ENCODE data around the gene NOTUM. TPM values are rescaled to one million over a fixed set of nuclear protein-coding genes. Genes with fewer than 3 reads are reported as not detected.

NOTUM gene
- total and polyA plus RNA-seq, 9 of the 15 experiments (the other 6 are each of a cell fraction or from before 2014, with no cell fraction given): 0.03 to 14.0 (median 4.1) TPM

GRCh38 chr17:81911277-81911961, 49.6 kb downstream of the NOTUM start, which contains the start of gene PCYT2 (continued):
- TF ChIP-seq DMBX1 (CRISPR knock-in tag; IDR thresholded peaks at IDR 0.05; ENCODE audit: borderline replicate concordance) (no peak), ZNF41 (CRISPR knock-in tag; conservative IDR thresholded peaks at IDR 0.05) (no peak), NR3C1 (CRISPR knock-in tag; IDR thresholded peaks at IDR 0.05) (no peak), ARID3A (IDR thresholded peaks at IDR 0.05; ENCODE audit: borderline replicate concordance, low read depth, low read length) (no peak), PCBP2 (IDR thresholded peaks at IDR 0.05; ENCODE audit: low read depth, low read length, poor library complexity, severe bottlenecking) (no peak), MXD1 (CRISPR knock-in tag; IDR thresholded peaks at IDR 0.05; ENCODE audit: borderline replicate concordance, poor library complexity, severe bottlenecking) (no peak), ZNF740 (CRISPR knock-in tag; IDR thresholded peaks at IDR 0.05) (no peak), ZNF740 (tag; IDR thresholded peaks at IDR 0.05) (no peak), TBP (optimal IDR thresholded peaks at IDR 0.05; ENCODE audit: low read depth, low read length) (no peak), RFX5 (IDR thresholded peaks at IDR 0.05; ENCODE audit: low read depth, low read length) (no peak), XRCC5 (IDR thresholded peaks at IDR 0.05; ENCODE audit: low read depth, low read length) (no peak), HNRNPH1 (optimal IDR thresholded peaks at IDR 0.05; ENCODE audit: low read depth, low read length) (no peak), SREBF2 (CRISPR knock-in tag; IDR thresholded peaks at IDR 0.05) (no peak), ZNF398 (CRISPR knock-in tag; IDR thresholded peaks at IDR 0.05) (no peak), DLX4 (CRISPR knock-in tag; IDR thresholded peaks at IDR 0.05) (no peak), ZEB2 (IDR thresholded peaks at IDR 0.05) (peak; percentile 73), ETS1 (conservative IDR thresholded peaks at IDR 0.05; ENCODE audit: control insufficient read depth, low read depth, low read length) (peak; percentile 38; the same call in 1 of the 2 replicates), CC2D1A (IDR thresholded peaks at IDR 0.05) (no peak), ARID1B (IDR thresholded peaks at IDR 0.05) (no peak), RBFOX2 (IDR thresholded peaks at IDR 0.05; ENCODE audit: low read depth, low read length) (peak; percentile 25; the same call in 1 of the 2 replicates)
